GM12878 (cell line): ENCODE results near the gene DAPK2.

Experiments
- BHLHE40 ChIP-seq, 2 experiments: fragments of 450-650 bp in 1 of 2; IDR thresholded peaks; 2 replicates each; pipeline ENCODE4 v1.6.1; 2011 to 2017; ENCODE audit warnings: low read depth in 2 of 2, borderline replicate concordance in 1 of 2, improper control_type of control experiment in 1 of 2, low read length in 1 of 2, mild to moderate bottlenecking in 1 of 2
- BRCA1 ChIP-seq: IDR thresholded peaks from 2 replicates; pipeline ENCODE4 v1.6.1; 2011; ENCODE audit warnings: low read depth, low read length, improper control_type of control experiment
- EZH2 ChIP-seq: IDR thresholded peaks from 2 replicates; pipeline ENCODE4 v1.6.1; 2012; ENCODE audit warnings: low read depth, mild to moderate bottlenecking, control low read depth, inconsistent platforms, low read length, borderline replicate concordance; ENCODE audit not compliant: control insufficient read depth
- HCFC1 ChIP-seq: fragments of 150-350 bp; IDR thresholded peaks from 2 replicates; pipeline ENCODE4 v1.6.1; 2014; ENCODE audit warnings: low read length
- JUNB ChIP-seq: IDR thresholded peaks from 2 replicates; pipeline ENCODE4 v1.6.1; 2016; ENCODE audit warnings: antibody characterized with exemption, mild to moderate bottlenecking
- MYC ChIP-seq: IDR thresholded peaks from 2 replicates; pipeline ENCODE4 v1.6.1; 2011; ENCODE audit warnings: mild to moderate bottlenecking, low read length, moderate library complexity, inconsistent platforms; ENCODE audit not compliant: insufficient read depth, insufficient replicate concordance, insufficient read length, severe bottlenecking
- NFXL1 ChIP-seq: fragments of 450-650 bp; IDR thresholded peaks from 2 replicates; pipeline ENCODE4 v1.6.1; 2017; ENCODE audit warnings: antibody characterized with exemption, mild to moderate bottlenecking, borderline replicate concordance
- POLR2A ChIP-seq: IDR thresholded peaks from 2 replicates; pipeline ENCODE4 v1.6.1; 2011; ENCODE audit warnings: low read depth, mild to moderate bottlenecking, low read length
- POLR2AphosphoS5 ChIP-seq: IDR thresholded peaks from 2 replicates; pipeline ENCODE4 v1.6.1; 2011; ENCODE audit warnings: mild to moderate bottlenecking, low read length, inconsistent platforms
- SPI1 ChIP-seq: IDR thresholded peaks from 2 replicates; pipeline ENCODE4 v1.6.1; 2011; ENCODE audit warnings: low read depth, mild to moderate bottlenecking, low read length, moderate library complexity, borderline replicate concordance; ENCODE audit not compliant: insufficient read depth
- TF ChIP-seq, protein P1 (sequence below), 3 experiments: IDR thresholded peaks in 2 of 3; conservative IDR thresholded peaks in 1 of 3; 2 replicates each; pipeline ENCODE4 v1.5.1; 2011; ENCODE audit warnings: low read depth in 3 of 3, low read length in 3 of 3, mild to moderate bottlenecking in 3 of 3, control low read depth in 2 of 3, moderate library complexity in 2 of 3, inconsistent platforms in 1 of 3, mixed read lengths in 1 of 3; ENCODE audit not compliant: control insufficient read depth in 2 of 3, insufficient read depth in 1 of 3; ENCODE audit errors: extremely low read depth in 1 of 3
- TF ChIP-seq, protein P2 (sequence below): fragments of 450-650 bp; IDR thresholded peaks from 2 replicates; pipeline ENCODE4 v1.6.1; 2018; ENCODE audit warnings: borderline replicate concordance, mild to moderate bottlenecking; ENCODE audit not compliant: partially characterized antibody

DNA sequence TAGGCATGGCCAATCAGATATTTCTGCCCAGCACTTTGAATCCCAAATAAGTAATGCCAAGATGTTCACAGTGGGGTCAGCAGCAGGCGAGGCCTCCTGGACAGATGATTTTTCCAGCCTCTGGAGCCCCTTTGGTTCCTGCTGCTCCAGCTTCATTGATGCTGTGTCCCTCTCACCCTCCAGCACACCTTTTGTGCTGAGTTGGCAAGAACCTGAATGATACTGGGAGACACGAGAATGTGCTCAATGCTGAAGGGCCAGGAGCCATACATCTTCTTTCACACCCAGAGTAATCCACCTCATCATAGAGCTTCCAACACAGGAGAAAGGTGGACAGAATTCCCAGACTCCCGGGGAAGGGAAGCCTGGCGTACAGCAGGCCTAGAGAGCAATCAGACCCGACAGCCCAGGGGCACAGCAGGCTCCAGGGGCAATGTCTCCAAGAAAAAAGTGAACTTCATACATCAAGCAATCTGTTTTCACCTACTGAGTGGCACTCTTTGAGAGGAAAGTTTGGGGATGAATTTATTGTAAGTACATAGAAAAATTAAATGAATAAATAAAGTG is 6.7 kb upstream of the DAPK2 start:
- no peak for TF ChIP-seq MYC
- no peak for TF ChIP-seq HCFC1
- TF ChIP-seq SPI1: no peak
- TF ChIP-seq BHLHE40 (IDR thresholded peaks at IDR 0.05; ENCODE audit: borderline replicate concordance in 1 of 2, low read depth in 2 of 2, low read length in 1 of 2): no peak
- TF ChIP-seq BRCA1: no peak
- no peak for TF ChIP-seq NFXL1
- TF ChIP-seq EZH2: no peak
- TF ChIP-seq JUNB: no peak
- no peak for TF ChIP-seq POLR2AphosphoS5
- no peak for TF ChIP-seq POLR2A
- TF ChIP-seq, protein P1, sequence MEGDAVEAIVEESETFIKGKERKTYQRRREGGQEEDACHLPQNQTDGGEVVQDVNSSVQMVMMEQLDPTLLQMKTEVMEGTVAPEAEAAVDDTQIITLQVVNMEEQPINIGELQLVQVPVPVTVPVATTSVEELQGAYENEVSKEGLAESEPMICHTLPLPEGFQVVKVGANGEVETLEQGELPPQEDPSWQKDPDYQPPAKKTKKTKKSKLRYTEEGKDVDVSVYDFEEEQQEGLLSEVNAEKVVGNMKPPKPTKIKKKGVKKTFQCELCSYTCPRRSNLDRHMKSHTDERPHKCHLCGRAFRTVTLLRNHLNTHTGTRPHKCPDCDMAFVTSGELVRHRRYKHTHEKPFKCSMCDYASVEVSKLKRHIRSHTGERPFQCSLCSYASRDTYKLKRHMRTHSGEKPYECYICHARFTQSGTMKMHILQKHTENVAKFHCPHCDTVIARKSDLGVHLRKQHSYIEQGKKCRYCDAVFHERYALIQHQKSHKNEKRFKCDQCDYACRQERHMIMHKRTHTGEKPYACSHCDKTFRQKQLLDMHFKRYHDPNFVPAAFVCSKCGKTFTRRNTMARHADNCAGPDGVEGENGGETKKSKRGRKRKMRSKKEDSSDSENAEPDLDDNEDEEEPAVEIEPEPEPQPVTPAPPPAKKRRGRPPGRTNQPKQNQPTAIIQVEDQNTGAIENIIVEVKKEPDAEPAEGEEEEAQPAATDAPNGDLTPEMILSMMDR (IDR thresholded peaks at IDR 0.05 in 2 of 3, conservative IDR thresholded peaks at IDR 0.05 in 1 of 3; ENCODE audit: control insufficient read depth in 2 of 3, extremely low read depth in 1 of 3, insufficient read depth in 1 of 3, low read depth in 3 of 3, low read length in 3 of 3): no peak
- TF ChIP-seq, protein P2, sequence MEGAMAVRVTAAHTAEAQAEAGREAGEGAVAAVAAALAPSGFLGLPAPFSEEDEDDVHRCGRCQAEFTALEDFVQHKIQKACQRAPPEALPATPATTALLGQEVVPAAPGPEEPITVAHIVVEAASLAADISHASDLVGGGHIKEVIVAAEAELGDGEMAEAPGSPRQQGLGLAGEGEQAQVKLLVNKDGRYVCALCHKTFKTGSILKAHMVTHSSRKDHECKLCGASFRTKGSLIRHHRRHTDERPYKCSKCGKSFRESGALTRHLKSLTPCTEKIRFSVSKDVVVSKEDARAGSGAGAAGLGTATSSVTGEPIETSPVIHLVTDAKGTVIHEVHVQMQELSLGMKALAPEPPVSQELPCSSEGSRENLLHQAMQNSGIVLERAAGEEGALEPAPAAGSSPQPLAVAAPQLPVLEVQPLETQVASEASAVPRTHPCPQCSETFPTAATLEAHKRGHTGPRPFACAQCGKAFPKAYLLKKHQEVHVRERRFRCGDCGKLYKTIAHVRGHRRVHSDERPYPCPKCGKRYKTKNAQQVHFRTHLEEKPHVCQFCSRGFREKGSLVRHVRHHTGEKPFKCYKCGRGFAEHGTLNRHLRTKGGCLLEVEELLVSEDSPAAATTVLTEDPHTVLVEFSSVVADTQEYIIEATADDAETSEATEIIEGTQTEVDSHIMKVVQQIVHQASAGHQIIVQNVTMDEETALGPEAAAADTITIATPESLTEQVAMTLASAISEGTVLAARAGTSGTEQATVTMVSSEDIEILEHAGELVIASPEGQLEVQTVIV: no peak
